Measurements from ENCODE around the gene NCR1.

- TF ChIP-seq SUZ12 (IDR thresholded peaks at IDR 0.05; ENCODE audit: extremely low read depth, insufficient read depth, insufficient read length), result no peak
- no peak for TF ChIP-seq ZNF274 (IDR thresholded peaks at IDR 0.05; ENCODE audit: low read depth, low read length)
Measured at GRCh38 chr19:54947381-54947780, 41.4 kb downstream of the NCR1 start, which contains the start of gene NLRP7.
